CD4-positive, CD25-positive, alpha-beta regulatory T cell (primary cell): ENCODE measurements around the gene CAST. TPM values are rescaled to one million over a fixed set of nuclear protein-coding genes. Genes with fewer than 3 reads are reported as not detected.

Experiments
- ATAC-seq, 2 donors: fragments of 150-1000 bp; cut with Tn5 transposase; one replicate each; pipeline ENCODE4 v1.10.0; 2021; ENCODE audit warnings: low read depth in 2 of 2, moderate number of reproducible peaks in 2 of 2, moderate library complexity in 1 of 2
- DNase-seq, 3 donors: peaks; one replicate each; pipeline versions ENCODE4 v3.0.0 to v3.0.0-alpha.2; 2012 to 2022; ENCODE audit warnings: mixed read lengths in 1 of 3
- H3K27ac ChIP-seq: one replicate; pipeline ENCODE4 v1.7.0; 2013; ENCODE audit warnings: mild to moderate bottlenecking, low read length; ENCODE audit not compliant: insufficient read depth, poor library complexity, severe bottlenecking
- H3K27me3 ChIP-seq: one replicate; pipeline ENCODE4 v1.7.0; 2013; ENCODE audit warnings: low read length; ENCODE audit not compliant: control insufficient read depth, insufficient read depth
- H3K36me3 ChIP-seq: one replicate; pipeline ENCODE4 v1.7.0; 2013; ENCODE audit warnings: mild to moderate bottlenecking, low read length, moderate library complexity; ENCODE audit not compliant: control insufficient read depth, insufficient read depth
- H3K4me1 ChIP-seq: 2 replicates; pipeline ENCODE4 v1.7.0; 2013; ENCODE audit warnings: mild to moderate bottlenecking, low read length; ENCODE audit not compliant: insufficient read depth, control insufficient read depth, poor library complexity, severe bottlenecking
- H3K4me3 ChIP-seq: one replicate; pipeline ENCODE4 v1.7.0; 2013; ENCODE audit warnings: low read depth, mild to moderate bottlenecking, low read length, moderate library complexity
- H3K9me3 ChIP-seq, 2 experiments: 1 replicate in 1 of 2; 2 replicates in 1 of 2; pipeline ENCODE4 v1.7.0; 2013; ENCODE audit warnings: low read length in 2 of 2, mild to moderate bottlenecking in 1 of 2, moderate library complexity in 1 of 2; ENCODE audit not compliant: control insufficient read depth in 2 of 2
- H3K27ac Mint-ChIP-seq, 3 donors: one replicate each; pipeline ENCODE4 v1.8.0; 2020 to 2022; ENCODE audit warnings: mild to moderate bottlenecking in 3 of 3, mixed read lengths in 3 of 3, moderate library complexity in 2 of 3
- H3K27me3 Mint-ChIP-seq: one replicate; pipeline ENCODE4 v1.8.0; 2022; ENCODE audit warnings: mild to moderate bottlenecking, mixed read lengths
- H3K36me3 Mint-ChIP-seq: one replicate; pipeline ENCODE4 v1.8.0; 2020; ENCODE audit warnings: mixed read lengths
- H3K4me1 Mint-ChIP-seq, 4 donors: one replicate each; pipeline ENCODE4 v1.8.0; 2020 to 2022; ENCODE audit warnings: mixed read lengths in 4 of 4, mild to moderate bottlenecking in 1 of 4
- H3K4me3 Mint-ChIP-seq, 4 donors: one replicate each; pipeline ENCODE4 v1.8.0; 2020 to 2022; ENCODE audit warnings: mild to moderate bottlenecking in 4 of 4, mixed read lengths in 4 of 4, moderate library complexity in 3 of 4
- H3K9me3 Mint-ChIP-seq, 7 donors: one replicate each; pipeline ENCODE4 v1.8.0; 2020 to 2022; ENCODE audit warnings: mixed read lengths in 7 of 7, mild to moderate bottlenecking in 3 of 7, moderate library complexity in 2 of 7
- polyA plus RNA-seq, 4 donors: library from polyadenylated mRNA; unstranded; fragments of 300-500 nt; fragmentation: Illumina TruSeq; gene quantifications; one replicate each; pipeline ENCODE4 v1.2.3, GENCODE V29; 2021
- total RNA-seq: library from RNA; stranded (reverse); gene quantifications from one replicate; pipeline ENCODE4 v1.2.3, GENCODE V29; 2022

The CAST gene
- total and polyA plus RNA-seq, 5 donors from 2014 or later: 37.8 to 374 (median 48.2) TPM

GRCh38 chr5:96687812-96688453, 25.8 kb downstream of the CAST start:
- no peak overlapping the region for H3K27ac ChIP-seq
- Mint-ChIP-seq H3K4me1 (peaks cover 25 to 45% (median 31%) of the 10 kb centered on the region in 4 donors), H3K27me3 (no peaks in the 10 kb centered on the region), H3K4me3 (peak overlapping the region in 1 of 4 donors; percentile 23), H3K27ac (peak overlapping the region in 1 of 3 donors; percentile 5), H3K9me3 (no peaks in the 10 kb centered on the region), H3K36me3 (peaks cover 12% of the 10 kb centered on the region)
- H3K27me3 ChIP-seq: no peaks in the 10 kb centered on the region
- H3K4me3 ChIP-seq: no peak overlapping the region
- H3K36me3 ChIP-seq: peaks cover 10% of the 10 kb centered on the region
- ATAC-seq (peak; percentile 74 to 84), DNase-seq (peak in 2 of 3 donors; percentile 37 to 51)
- H3K4me1 ChIP-seq: peaks cover 8% of the 10 kb centered on the region
- no peaks in the 10 kb centered on the region for H3K9me3 ChIP-seq

- no peak for ATAC-seq
- no peak overlapping the region for H3K4me3 ChIP-seq
- no peak overlapping the region for H3K27ac ChIP-seq
- peaks cover 14% of the 10 kb centered on the region for H3K36me3 ChIP-seq
- no peaks in the 10 kb centered on the region for H3K9me3 Mint-ChIP-seq
- no peaks in the 10 kb centered on the region for H3K27me3 Mint-ChIP-seq
- H3K4me3 Mint-ChIP-seq: no peak overlapping the region
- peaks cover 21 to 33% (median 25%) of the 10 kb centered on the region in 4 donors for H3K4me1 Mint-ChIP-seq
- peaks cover 11% of the 10 kb centered on the region for H3K36me3 Mint-ChIP-seq
- H3K4me1 ChIP-seq: peaks cover 8% of the 10 kb centered on the region
- no peak for DNase-seq
- H3K27ac Mint-ChIP-seq: no peak overlapping the region
- H3K9me3 ChIP-seq: no peaks in the 10 kb centered on the region
- H3K27me3 ChIP-seq: no peaks in the 10 kb centered on the region
Measured at GRCh38 chr5:96690861-96691260, 28.7 kb downstream of the CAST start.

GRCh38 chr5:96691503-96692303, 29.5 kb downstream of the CAST start:
- no peaks in the 10 kb centered on the region for H3K9me3 Mint-ChIP-seq
- no peak overlapping the region for H3K4me3 Mint-ChIP-seq
- H3K4me1 Mint-ChIP-seq: peaks cover 15 to 27% (median 20%) of the 10 kb centered on the region in 4 donors
- peak overlapping the region in 1 of 3 donors; percentile 69 for H3K27ac Mint-ChIP-seq
- no peak for DNase-seq
- Histone ChIP-seq H3K4me1 (peaks cover 8% of the 10 kb centered on the region), H3K27ac (no peak overlapping the region), H3K36me3 (peaks cover 15% of the 10 kb centered on the region), H3K27me3 (no peaks in the 10 kb centered on the region), H3K4me3 (no peak overlapping the region), H3K9me3 (no peaks in the 10 kb centered on the region)
- no peak for ATAC-seq
- peaks cover 4% of the 10 kb centered on the region for H3K36me3 Mint-ChIP-seq
- no peaks in the 10 kb centered on the region for H3K27me3 Mint-ChIP-seq

GRCh38 chr5:96692441-96692840, 30.3 kb downstream of the CAST start:
- H3K36me3 ChIP-seq: peaks cover 20% of the 10 kb centered on the region
- Mint-ChIP-seq H3K36me3 (peaks cover 4% of the 10 kb centered on the region), H3K4me3 (no peak overlapping the region), H3K9me3 (no peaks in the 10 kb centered on the region), H3K27me3 (no peaks in the 10 kb centered on the region), H3K27ac (peak overlapping the region in 2 of 3 donors; percentile 14 to 69), H3K4me1 (peaks cover 9 to 24% (median 13%) of the 10 kb centered on the region in 4 donors)
- H3K27me3 ChIP-seq: no peaks in the 10 kb centered on the region
- DNase-seq (no peak), ATAC-seq (no peak)
- H3K4me1 ChIP-seq: peaks cover 5% of the 10 kb centered on the region
- H3K4me3 ChIP-seq: no peak overlapping the region
- no peaks in the 10 kb centered on the region for H3K9me3 ChIP-seq
- H3K27ac ChIP-seq: no peak overlapping the region

- peaks cover 20% of the 10 kb centered on the region for H3K36me3 ChIP-seq
- no peaks in the 10 kb centered on the region for H3K9me3 ChIP-seq
- Mint-ChIP-seq H3K9me3 (no peaks in the 10 kb centered on the region), H3K4me1 (peaks cover 13 to 33% (median 24%) of the 10 kb centered on the region in 4 donors), H3K36me3 (no peaks in the 10 kb centered on the region), H3K4me3 (no peak overlapping the region), H3K27ac (peak overlapping the region in 1 of 3 donors; percentile 57), H3K27me3 (no peaks in the 10 kb centered on the region)
- H3K4me1 ChIP-seq: peaks cover 23% of the 10 kb centered on the region
- H3K27me3 ChIP-seq: no peaks in the 10 kb centered on the region
- no peak overlapping the region for H3K4me3 ChIP-seq
- no peak for DNase-seq
- no peak overlapping the region for H3K27ac ChIP-seq
- no peak for ATAC-seq
Measured at GRCh38 chr5:96699186-96699820, 37.1 kb downstream of the CAST start.

GRCh38 chr5:96702503-96703383, 40.6 kb downstream of the CAST start:
- Mint-ChIP-seq H3K27ac (peak overlapping the region; percentile 98 to 99 (median 99)), H3K36me3 (no peaks in the 10 kb centered on the region), H3K27me3 (no peaks in the 10 kb centered on the region), H3K9me3 (no peaks in the 10 kb centered on the region), H3K4me1 (peaks cover 30 to 49% (median 39%) of the 10 kb centered on the region in 4 donors), H3K4me3 (peak overlapping the region; percentile 84 to 96 (median 90))
- Histone ChIP-seq H3K9me3 (no peaks in the 10 kb centered on the region), H3K4me3 (peak overlapping the region; percentile 89), H3K4me1 (peaks cover 26% of the 10 kb centered on the region), H3K27ac (peak overlapping the region; percentile 95), H3K36me3 (peaks cover 8% of the 10 kb centered on the region), H3K27me3 (no peaks in the 10 kb centered on the region)
- DNase-seq (peak; percentile 72 to 86 (median 82)), ATAC-seq (peak; percentile 73 to 82)

GRCh38 chr5:96703384-96703920, 41.3 kb downstream of the CAST start:
- Mint-ChIP-seq H3K9me3 (no peaks in the 10 kb centered on the region), H3K27ac (peak overlapping the region; percentile 98 to 99 (median 99)), H3K4me3 (peak overlapping the region; percentile 84 to 96 (median 90)), H3K4me1 (peaks cover 27 to 53% (median 41%) of the 10 kb centered on the region in 4 donors), H3K36me3 (no peaks in the 10 kb centered on the region), H3K27me3 (no peaks in the 10 kb centered on the region)
- ATAC-seq (peak; percentile 86 to 89), DNase-seq (peak in 2 of 3 donors; percentile 84 to 89)
- H3K27me3 ChIP-seq: no peaks in the 10 kb centered on the region
- peak overlapping the region; percentile 95 for H3K27ac ChIP-seq
- H3K4me1 ChIP-seq: peaks cover 26% of the 10 kb centered on the region
- H3K36me3 ChIP-seq: peaks cover 8% of the 10 kb centered on the region
- H3K9me3 ChIP-seq: no peaks in the 10 kb centered on the region
- H3K4me3 ChIP-seq: peak overlapping the region; percentile 89
